Measurements from ENCODE around the gene PKHD1.

PKHD1 gene

GRCh38 chr6:52045481-52045880, 41.9 kb downstream of the PKHD1 start:
- no peak for DNase-seq (ENCODE audit: low spot score)

GRCh38 chr6:52045033-52045432, 42.4 kb downstream of the PKHD1 start:
- no peak for DNase-seq (ENCODE audit: low spot score)

GRCh38 chr6:52042141-52042885, 45.1 kb downstream of the PKHD1 start:
- DNase-seq (ENCODE audit: low spot score): no peak

- DNase-seq (ENCODE audit: low spot score): no peak
Measured at GRCh38 chr6:52041134-52041533, 46.3 kb downstream of the PKHD1 start.

GRCh38 chr6:52027699-52028098, 59.7 kb downstream of the PKHD1 start:
- DNase-seq (ENCODE audit: low spot score): no peak

GRCh38 chr6:52024451-52025068, 62.9 kb downstream of the PKHD1 start:
- no peak for DNase-seq (ENCODE audit: low spot score)

- DNase-seq (ENCODE audit: low spot score): no peak
Measured at GRCh38 chr6:52022675-52023074, 64.7 kb downstream of the PKHD1 start.

- peak; percentile 22 for DNase-seq (ENCODE audit: low spot score)
Measured at GRCh38 chr6:52020945-52021570, 66.4 kb downstream of the PKHD1 start.

GRCh38 chr6:52019881-52020280, 67.5 kb downstream of the PKHD1 start:
- DNase-seq (ENCODE audit: low spot score): no peak

- no peak for DNase-seq (ENCODE audit: low spot score)
Measured at GRCh38 chr6:52019092-52019491, 68.3 kb downstream of the PKHD1 start.

GRCh38 chr6:52016915-52017748, 70.3 kb downstream of the PKHD1 start:
- no peak for DNase-seq (ENCODE audit: low spot score)

- no peak for DNase-seq (ENCODE audit: low spot score)
Measured at GRCh38 chr6:52015953-52016352, 71.5 kb downstream of the PKHD1 start.

- DNase-seq (ENCODE audit: low spot score): no peak
Measured at GRCh38 chr6:52014391-52014790, 73.0 kb downstream of the PKHD1 start.

GRCh38 chr6:52013035-52013434, 74.4 kb downstream of the PKHD1 start:
- DNase-seq (ENCODE audit: low spot score): no peak

- DNase-seq (ENCODE audit: low spot score): no peak
Measured at GRCh38 chr6:52012582-52012981, 74.8 kb downstream of the PKHD1 start.

GRCh38 chr6:52010806-52011205, 76.6 kb downstream of the PKHD1 start:
- DNase-seq (ENCODE audit: low spot score): no peak

GRCh38 chr6:52010145-52010544, 77.3 kb downstream of the PKHD1 start:
- no peak for DNase-seq (ENCODE audit: low spot score)

GRCh38 chr6:52009466-52010140, 77.8 kb downstream of the PKHD1 start:
- DNase-seq (ENCODE audit: low spot score): no peak

GRCh38 chr6:52000064-52000463, 87.3 kb downstream of the PKHD1 start:
- DNase-seq (ENCODE audit: low spot score): no peak

GRCh38 chr6:51996296-51996947, 91.0 kb downstream of the PKHD1 start:
- no peak for DNase-seq (ENCODE audit: low spot score)

GRCh38 chr6:51995214-51995755, 92.1 kb downstream of the PKHD1 start:
- DNase-seq (ENCODE audit: low spot score): no peak

Measured in AG20443 (cell line).